OCI-LY1 (cell line): ENCODE results near the gene AFF4.

ENCODE experiments used
- H2AFZ ChIP-seq: fragments of 200-600 bp; sonication (generic), shearing (Covaris generic); 2 replicates; pipeline ENCODE4 v1.6.0; 2014; ENCODE audit warnings: antibody characterized with exemption, mild to moderate bottlenecking, low read length
- H3F3A ChIP-seq: fragments of 200-600 bp; sonication (generic), shearing (Covaris generic); 2 replicates; pipeline ENCODE4 v1.6.0; 2014; ENCODE audit warnings: mild to moderate bottlenecking, antibody characterized with exemption, low read length, moderate library complexity; ENCODE audit not compliant: insufficient read depth
- H3K27ac ChIP-seq: fragments of 200-600 bp; sonication (generic); 2 replicates; pipeline ENCODE4 v1.5.1; 2014; ENCODE audit warnings: low read length, mixed run types, mild to moderate bottlenecking, low read depth; ENCODE audit not compliant: poor library complexity, severe bottlenecking
- H3K27me3 ChIP-seq: fragments of 200-600 bp; sonication (generic); 2 replicates; pipeline ENCODE4 v1.6.0; 2014; ENCODE audit warnings: antibody characterized with exemption, mild to moderate bottlenecking, low read length, moderate library complexity; ENCODE audit not compliant: insufficient read depth
- H3K36me3 ChIP-seq: fragments of 200-600 bp; sonication (generic); 2 replicates; pipeline ENCODE4 v1.6.1; 2014; ENCODE audit warnings: mild to moderate bottlenecking, antibody characterized with exemption, low read length, moderate library complexity, mixed read lengths; ENCODE audit not compliant: insufficient read depth
- H3K4me1 ChIP-seq: fragments of 200-600 bp; sonication (generic); 2 replicates; pipeline ENCODE4 v1.5.1; 2014; ENCODE audit warnings: mild to moderate bottlenecking, low read length, moderate library complexity; ENCODE audit not compliant: insufficient read depth, severe bottlenecking
- H3K4me2 ChIP-seq: fragments of 200-600 bp; sonication (generic), shearing (Covaris generic); 2 replicates; pipeline ENCODE4 v1.6.1; 2014; ENCODE audit warnings: low read length
- H3K4me3 ChIP-seq: fragments of 200-600 bp; sonication (generic); 2 replicates; pipeline ENCODE4 v1.5.1; 2014; ENCODE audit warnings: low read length, low read depth, mild to moderate bottlenecking, mixed read lengths; ENCODE audit not compliant: poor library complexity, severe bottlenecking
- H3K79me2 ChIP-seq: fragments of 200-600 bp; shearing (Covaris generic); 2 replicates; pipeline ENCODE4 v1.6.1; 2016; ENCODE audit warnings: mixed run types, low read length, mixed read lengths; ENCODE audit not compliant: insufficient read depth
- H3K9ac ChIP-seq: fragments of 200-600 bp; sonication (generic), shearing (Covaris generic); 2 replicates; pipeline ENCODE4 v1.6.1; 2014; ENCODE audit warnings: mild to moderate bottlenecking, low read length, mixed read lengths
- H3K9me2 ChIP-seq: fragments of 200-600 bp; sonication (generic), shearing (Covaris generic); 2 replicates; pipeline ENCODE4 v1.6.1; 2014; ENCODE audit warnings: low read depth, mild to moderate bottlenecking, low read length, mixed read lengths
- H3K9me3 ChIP-seq: fragments of 200-600 bp; shearing (Covaris generic); 2 replicates; pipeline ENCODE4 v1.6.1; 2014; ENCODE audit warnings: low read length, mixed read lengths
- H4K20me1 ChIP-seq: fragments of 200-600 bp; sonication (generic), shearing (Covaris generic); 2 replicates; pipeline ENCODE4 v1.6.0; 2016; ENCODE audit warnings: mild to moderate bottlenecking, low read length; ENCODE audit not compliant: insufficient read depth
- EZH2 ChIP-seq: fragments of 200-600 bp; sonication (generic), shearing (Covaris generic); IDR thresholded peaks from 2 replicates; pipeline ENCODE4 v1.8.0; 2017; ENCODE audit warnings: borderline replicate concordance, mixed run types, mild to moderate bottlenecking, antibody characterized with exemption, low read length, moderate library complexity, mixed read lengths
- TF ChIP-seq, protein P1 (sequence below): fragments of 200-600 bp; sonication (generic), shearing (Covaris generic); IDR thresholded peaks from 2 replicates; pipeline ENCODE4 v1.5.1; 2017; ENCODE audit warnings: mild to moderate bottlenecking, antibody characterized with exemption, low read length, moderate library complexity, mixed read lengths

The AFF4 gene

DNA sequence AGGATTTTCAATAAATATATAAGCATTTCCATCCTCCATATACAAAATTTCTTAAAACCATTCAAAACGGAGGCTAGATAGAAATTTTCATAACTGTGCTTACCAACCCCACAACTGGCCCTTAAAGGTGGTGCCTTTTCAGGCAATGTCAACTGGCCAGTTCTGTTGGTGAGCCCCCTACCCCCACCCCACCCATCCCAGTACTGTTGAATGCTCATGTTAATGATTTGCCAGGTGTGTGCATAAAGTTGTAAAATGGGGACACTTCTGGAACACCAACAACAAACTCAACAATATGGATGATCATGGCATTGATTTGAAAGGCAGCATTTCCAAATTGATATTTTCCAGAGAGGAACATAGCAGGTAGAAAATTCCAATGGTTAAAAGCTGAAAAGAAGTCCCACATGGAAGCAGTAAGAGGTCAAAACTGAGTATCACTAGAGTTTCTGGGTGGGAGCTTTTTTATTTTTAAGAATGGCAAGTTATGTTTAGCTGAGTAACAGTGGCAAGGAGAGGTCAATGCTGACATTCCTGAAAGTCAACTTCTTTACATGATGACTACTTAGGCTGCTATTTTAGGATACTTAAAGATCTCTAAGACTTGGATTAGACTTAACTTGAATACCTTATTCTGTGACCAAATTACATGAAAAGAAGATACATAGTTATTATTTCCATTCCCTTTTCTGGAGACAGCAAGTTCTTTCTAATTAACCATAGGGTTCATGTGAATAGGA is 87.2 kb downstream of the AFF4 start:
- no peaks in the 10 kb centered on the region for H4K20me1 ChIP-seq
- no peaks in the 10 kb centered on the region for H3K79me2 ChIP-seq
- H3K4me2 ChIP-seq, result no peak overlapping the region
- no peak overlapping the region for H3K9ac ChIP-seq
- H3K27me3 ChIP-seq, result no peaks in the 10 kb centered on the region
- no peak overlapping the region for H3K4me3 ChIP-seq
- no peaks in the 10 kb centered on the region for H3K9me3 ChIP-seq
- H3K27ac ChIP-seq, result no peak overlapping the region
- no peak overlapping the region for H2AFZ ChIP-seq
- TF ChIP-seq EZH2, result no peak
- TF ChIP-seq, protein P1, sequence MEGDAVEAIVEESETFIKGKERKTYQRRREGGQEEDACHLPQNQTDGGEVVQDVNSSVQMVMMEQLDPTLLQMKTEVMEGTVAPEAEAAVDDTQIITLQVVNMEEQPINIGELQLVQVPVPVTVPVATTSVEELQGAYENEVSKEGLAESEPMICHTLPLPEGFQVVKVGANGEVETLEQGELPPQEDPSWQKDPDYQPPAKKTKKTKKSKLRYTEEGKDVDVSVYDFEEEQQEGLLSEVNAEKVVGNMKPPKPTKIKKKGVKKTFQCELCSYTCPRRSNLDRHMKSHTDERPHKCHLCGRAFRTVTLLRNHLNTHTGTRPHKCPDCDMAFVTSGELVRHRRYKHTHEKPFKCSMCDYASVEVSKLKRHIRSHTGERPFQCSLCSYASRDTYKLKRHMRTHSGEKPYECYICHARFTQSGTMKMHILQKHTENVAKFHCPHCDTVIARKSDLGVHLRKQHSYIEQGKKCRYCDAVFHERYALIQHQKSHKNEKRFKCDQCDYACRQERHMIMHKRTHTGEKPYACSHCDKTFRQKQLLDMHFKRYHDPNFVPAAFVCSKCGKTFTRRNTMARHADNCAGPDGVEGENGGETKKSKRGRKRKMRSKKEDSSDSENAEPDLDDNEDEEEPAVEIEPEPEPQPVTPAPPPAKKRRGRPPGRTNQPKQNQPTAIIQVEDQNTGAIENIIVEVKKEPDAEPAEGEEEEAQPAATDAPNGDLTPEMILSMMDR, result no peak
- peaks cover 77% of the 10 kb centered on the region for H3K36me3 ChIP-seq
- no peaks in the 10 kb centered on the region for H3F3A ChIP-seq
- H3K9me2 ChIP-seq, result no peaks in the 10 kb centered on the region
- no peaks in the 10 kb centered on the region for H3K4me1 ChIP-seq

DNA sequence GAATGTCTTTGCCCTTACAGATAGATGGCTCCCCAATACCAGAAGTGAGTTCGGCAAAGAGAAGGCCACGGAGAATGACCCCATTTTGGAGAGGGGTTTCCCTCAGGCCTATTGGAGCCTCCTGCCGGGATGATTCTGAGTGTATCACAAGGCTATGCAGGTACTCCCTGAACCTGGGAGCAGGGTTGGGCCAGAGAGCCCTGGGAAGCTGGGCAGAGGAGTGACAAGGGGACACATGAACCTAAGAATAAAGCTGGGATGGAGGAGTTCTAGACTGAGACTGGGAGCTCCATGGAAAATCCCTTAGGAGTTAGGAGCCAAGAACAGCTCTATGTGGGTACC is 89.5 kb downstream of the AFF4 start:
- H3K9me3 ChIP-seq, result no peaks in the 10 kb centered on the region
- no peaks in the 10 kb centered on the region for H3K4me1 ChIP-seq
- H2AFZ ChIP-seq, result no peak overlapping the region
- no peak overlapping the region for H3K27ac ChIP-seq
- H3K27me3 ChIP-seq, result no peaks in the 10 kb centered on the region
- H3F3A ChIP-seq, result no peaks in the 10 kb centered on the region
- H4K20me1 ChIP-seq, result no peaks in the 10 kb centered on the region
- no peak overlapping the region for H3K4me3 ChIP-seq
- no peak overlapping the region for H3K9ac ChIP-seq
- no peaks in the 10 kb centered on the region for H3K79me2 ChIP-seq
- peaks cover 74% of the 10 kb centered on the region for H3K36me3 ChIP-seq
- H3K9me2 ChIP-seq, result no peaks in the 10 kb centered on the region
- TF ChIP-seq, protein P1, result no peak
- no peak for TF ChIP-seq EZH2
- no peak overlapping the region for H3K4me2 ChIP-seq

DNA sequence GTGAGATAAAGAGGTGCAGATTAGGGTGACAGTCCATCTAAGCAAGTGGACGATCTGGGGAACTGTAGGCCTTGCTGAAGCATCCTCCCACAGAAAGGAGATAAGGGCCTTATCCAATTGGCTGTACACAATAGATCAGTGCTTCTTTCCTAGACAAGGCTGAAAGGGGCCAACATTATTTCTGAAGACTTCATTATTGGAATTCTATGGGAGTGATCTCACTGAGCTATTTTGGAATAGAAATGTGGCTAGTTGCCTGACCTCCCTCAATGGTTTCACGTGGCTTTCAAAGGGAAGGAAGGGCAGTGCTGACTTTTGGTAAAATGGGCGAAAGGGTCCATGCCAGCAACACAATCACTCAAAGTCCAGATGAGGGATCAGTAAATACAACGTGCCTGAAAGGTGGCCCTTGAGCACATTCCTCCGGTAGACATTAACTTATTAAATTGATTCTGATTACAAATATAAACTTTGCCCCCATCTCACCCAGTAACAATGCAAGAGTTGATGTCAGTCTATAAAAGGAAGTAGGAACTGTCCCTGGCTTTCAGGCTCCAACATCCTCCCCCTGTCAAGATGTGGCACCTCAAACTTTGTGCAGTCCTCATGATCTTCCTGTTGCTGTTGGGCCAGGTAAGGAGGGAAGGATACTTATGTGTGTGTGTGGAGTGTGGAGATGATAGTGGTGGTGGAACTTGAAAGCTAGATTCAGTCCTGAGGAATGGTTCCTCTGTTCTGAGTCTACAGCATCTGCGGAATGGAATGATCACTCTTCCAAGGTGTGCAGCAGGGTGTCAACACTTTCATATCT is 90.1 kb downstream of the AFF4 start, which contains the start of gene LEAP2:
LEAP2 (plus strand) TSS at position 550 of the 811 bp plus-strand sequence; CDS start at position 577, 27 bp downstream.
- Histone ChIP-seq H3K9ac (no peak within 1 kb of the TSS), H3K9me3 (no peaks in the 10 kb centered on the region), H3F3A (no peaks in the 10 kb centered on the region), H4K20me1 (no peaks in the 10 kb centered on the region), H3K4me3 (no peak within 1 kb of the TSS), H3K4me2 (no peak within 1 kb of the TSS), H3K36me3 (peaks cover 74% of the 10 kb centered on the region), H3K9me2 (no peaks in the 10 kb centered on the region), H3K4me1 (no peaks in the 10 kb centered on the region), H3K79me2 (no peaks in the 10 kb centered on the region), H2AFZ (no peak within 1 kb of the TSS), H3K27ac (no peak within 1 kb of the TSS), H3K27me3 (no peaks in the 10 kb centered on the region)
- TF ChIP-seq EZH2, result no peak
- TF ChIP-seq, protein P1, result no peak
